Raji (cell line): ENCODE results near the gene PTPRG.

ENCODE experiments used
- POLR2A ChIP-seq: IDR thresholded peaks from 2 replicates; pipeline ENCODE4 v1.6.1; 2011; ENCODE audit warnings: low read depth, low read length, control low read depth; ENCODE audit not compliant: insufficient read depth

PTPRG gene

DNA sequence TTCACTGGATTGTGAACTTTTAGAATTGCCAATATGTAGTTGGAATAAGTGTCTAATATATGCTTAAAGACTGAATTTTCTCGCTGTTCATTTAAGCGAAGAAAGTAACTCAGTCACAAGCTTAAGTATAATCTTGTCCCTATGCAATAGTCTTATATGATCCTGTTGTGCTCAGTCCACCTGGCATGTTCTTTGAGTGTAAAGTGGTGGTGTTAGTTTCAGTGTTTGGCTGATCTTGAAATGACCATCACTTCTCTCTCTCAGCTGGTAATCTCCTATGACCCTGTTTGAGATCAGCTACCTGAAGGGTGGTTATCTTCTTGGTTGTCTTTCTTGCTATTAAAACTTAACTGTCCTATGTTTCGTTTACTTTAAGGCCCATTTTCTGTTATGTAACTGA lies 197.5 kb downstream of the PTPRG start:
- TF ChIP-seq POLR2A, result no peak

- no peak for TF ChIP-seq POLR2A
Observed at GRCh38 chr3:61761694-61762430, 200.5 kb downstream of the PTPRG start.

GRCh38 chr3:61765157-61765876 lies 203.9 kb downstream of the PTPRG start:
- no peak for TF ChIP-seq POLR2A

GRCh38 chr3:61768284-61769037 lies 207.1 kb downstream of the PTPRG start:
- TF ChIP-seq POLR2A, result no peak

- TF ChIP-seq POLR2A, result no peak
Observed at GRCh38 chr3:61769266-61769990, 208.1 kb downstream of the PTPRG start.

GRCh38 chr3:61771976-61772375 lies 210.6 kb downstream of the PTPRG start:
- no peak for TF ChIP-seq POLR2A

- TF ChIP-seq POLR2A, result no peak
Observed at GRCh38 chr3:61772456-61772855, 211.1 kb downstream of the PTPRG start.

DNA sequence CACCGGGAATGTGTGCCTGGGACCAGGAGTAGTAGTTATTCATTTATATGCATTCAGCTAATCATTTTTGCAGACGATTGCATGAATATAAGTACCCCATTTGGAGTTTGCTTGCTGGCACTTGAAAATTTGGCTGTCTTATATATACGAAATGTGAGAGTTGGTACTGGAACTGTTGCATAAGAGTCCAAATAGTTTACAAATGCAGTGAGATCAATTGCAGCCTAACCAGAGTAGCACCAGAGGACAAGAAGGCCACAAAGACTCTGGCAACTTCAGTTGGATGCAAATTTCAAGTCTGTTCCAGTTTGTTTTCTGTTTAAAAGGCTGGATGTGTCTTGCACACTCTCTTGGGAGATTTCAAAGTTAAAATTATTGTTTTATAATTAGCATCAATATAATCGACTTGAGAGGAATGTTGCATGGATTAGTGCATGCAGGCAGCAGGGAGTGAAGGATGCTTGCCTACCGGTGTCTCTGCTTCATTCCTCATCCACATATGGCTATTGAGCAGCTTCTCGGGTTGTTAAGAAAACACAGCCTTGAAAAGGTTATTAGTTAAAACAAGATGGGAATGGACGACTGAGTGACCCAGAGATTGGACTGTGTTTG lies 213.0 kb downstream of the PTPRG start:
- TF ChIP-seq POLR2A, result no peak

DNA sequence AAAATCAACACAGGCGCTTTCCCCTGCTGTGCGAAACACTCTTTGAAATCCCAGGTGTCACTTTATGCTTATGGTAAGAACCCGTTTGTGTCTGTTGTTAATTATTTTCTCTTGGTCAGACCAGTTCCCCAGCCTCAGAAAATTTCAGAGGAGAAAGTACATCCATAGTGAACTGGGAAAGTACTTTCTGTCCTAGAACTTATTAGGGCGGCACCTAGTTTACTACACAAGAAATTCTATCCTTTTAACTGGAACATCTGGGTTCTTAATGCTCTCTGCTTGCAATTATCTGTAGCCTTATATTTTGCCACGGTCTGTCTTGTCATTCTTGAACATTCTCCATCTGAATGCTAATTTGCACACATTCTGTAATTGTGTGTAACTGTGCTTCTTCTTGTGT lies 215.0 kb downstream of the PTPRG start:
- no peak for TF ChIP-seq POLR2A

DNA sequence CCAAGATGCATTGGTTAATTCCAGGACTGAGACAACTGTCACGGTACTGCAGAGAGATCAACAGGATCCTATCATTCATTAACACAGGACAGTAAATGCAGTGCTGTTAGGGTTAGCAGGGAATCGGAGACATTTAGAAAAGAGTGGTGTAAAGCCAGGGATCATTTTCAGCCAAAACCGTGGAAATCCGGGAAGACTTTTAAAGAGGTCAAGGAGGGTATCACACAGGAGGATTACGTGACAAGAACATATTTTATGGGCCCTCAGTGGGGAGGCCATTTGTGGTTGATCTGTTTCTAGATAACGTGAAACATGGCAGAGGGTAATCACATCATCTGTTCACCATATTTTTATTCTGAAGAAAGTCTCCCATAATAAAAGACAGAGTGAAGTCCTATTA lies 216.1 kb downstream of the PTPRG start:
- no peak for TF ChIP-seq POLR2A

DNA sequence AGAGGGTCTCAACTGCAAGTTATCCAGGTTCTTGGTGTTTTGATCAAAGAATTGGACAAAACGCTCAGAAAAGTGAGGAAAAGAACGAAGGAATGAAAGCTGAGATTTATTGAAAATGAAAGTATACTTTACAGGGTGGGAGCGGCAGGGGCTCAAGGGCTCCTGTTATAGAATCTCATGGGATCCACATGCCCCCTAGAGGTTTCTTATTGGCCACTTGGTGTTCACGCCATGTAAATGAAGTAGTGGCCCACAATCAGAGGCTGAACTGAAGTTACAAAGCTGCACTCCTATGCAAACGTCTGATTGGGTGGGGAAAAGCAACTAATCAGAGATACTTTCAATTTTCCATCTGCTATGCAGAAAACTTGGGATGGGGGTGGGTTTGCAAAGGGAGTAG lies 216.7 kb downstream of the PTPRG start:
- no peak for TF ChIP-seq POLR2A

DNA sequence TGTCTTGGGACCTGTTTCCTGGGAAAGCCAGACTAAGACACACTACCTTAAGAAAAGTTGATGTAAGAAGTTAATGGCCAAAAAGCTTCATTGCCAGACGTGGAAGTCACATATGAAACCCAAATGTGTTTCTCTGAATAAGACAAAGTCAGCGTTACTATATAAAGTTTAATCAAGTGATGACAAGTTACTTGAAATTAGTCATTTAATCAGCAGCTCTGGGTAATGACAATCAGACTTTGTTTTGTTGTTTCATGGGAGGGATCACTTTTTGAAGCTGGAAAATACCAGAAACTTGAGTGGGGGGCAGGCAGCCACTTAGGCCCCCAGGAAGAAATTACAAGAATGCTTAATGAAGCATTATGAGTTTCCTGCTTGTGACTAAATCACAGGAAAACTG lies 218.6 kb downstream of the PTPRG start:
- no peak for TF ChIP-seq POLR2A

GRCh38 chr3:61780455-61781228 lies 219.3 kb downstream of the PTPRG start:
- TF ChIP-seq POLR2A, result no peak

DNA sequence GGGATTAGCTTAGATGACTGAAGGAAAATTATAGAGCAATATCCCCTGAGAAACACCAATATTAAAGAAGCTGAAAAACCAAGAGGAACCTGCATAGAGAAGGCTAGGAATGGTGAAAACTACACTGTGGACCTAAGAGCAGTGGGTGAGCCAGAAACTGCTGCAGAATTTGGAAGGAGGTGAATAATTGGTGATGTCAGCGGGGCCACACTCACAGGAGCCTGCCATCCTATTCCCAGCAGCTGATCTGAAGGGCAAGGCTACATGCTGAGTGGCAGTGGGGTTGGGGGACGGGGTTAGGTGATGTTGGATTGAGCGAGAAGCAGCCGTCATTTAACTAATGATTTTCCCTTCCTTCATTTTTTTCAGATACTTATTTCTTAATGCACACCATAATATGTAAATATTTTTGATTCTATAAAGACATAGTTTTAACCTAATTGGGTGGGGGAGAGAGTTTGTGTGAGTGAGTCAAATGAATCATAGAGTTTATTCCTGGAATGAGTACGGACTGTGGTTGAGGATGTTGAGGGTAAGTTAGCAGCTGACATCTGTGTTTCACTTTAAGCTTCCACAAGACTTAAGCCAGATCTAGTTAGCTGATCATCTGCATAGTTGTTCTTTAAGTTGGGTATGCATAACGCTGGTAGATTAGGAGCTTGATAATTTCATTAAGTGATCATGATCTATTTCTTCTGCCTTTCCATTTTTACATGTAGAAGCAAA lies 222.8 kb downstream of the PTPRG start:
- no peak for TF ChIP-seq POLR2A
